HG02884 (cell line): ENCODE measurements around the gene HPF1.
"Not testable (repeated sequence)": the region's sequence is repeated elsewhere in the genome, so short reads cannot be mapped to it uniquely, and the experiment has no call there.

Experiments
- ATAC-seq: cut with Tn5 transposase; IDR thresholded peaks from one replicate; pipeline ENCODE4 v1.9.1; 2021; ENCODE audit warnings: mild to moderate bottlenecking, moderate library complexity; ENCODE audit not compliant: unreplicated experiment

HPF1 gene

DNA sequence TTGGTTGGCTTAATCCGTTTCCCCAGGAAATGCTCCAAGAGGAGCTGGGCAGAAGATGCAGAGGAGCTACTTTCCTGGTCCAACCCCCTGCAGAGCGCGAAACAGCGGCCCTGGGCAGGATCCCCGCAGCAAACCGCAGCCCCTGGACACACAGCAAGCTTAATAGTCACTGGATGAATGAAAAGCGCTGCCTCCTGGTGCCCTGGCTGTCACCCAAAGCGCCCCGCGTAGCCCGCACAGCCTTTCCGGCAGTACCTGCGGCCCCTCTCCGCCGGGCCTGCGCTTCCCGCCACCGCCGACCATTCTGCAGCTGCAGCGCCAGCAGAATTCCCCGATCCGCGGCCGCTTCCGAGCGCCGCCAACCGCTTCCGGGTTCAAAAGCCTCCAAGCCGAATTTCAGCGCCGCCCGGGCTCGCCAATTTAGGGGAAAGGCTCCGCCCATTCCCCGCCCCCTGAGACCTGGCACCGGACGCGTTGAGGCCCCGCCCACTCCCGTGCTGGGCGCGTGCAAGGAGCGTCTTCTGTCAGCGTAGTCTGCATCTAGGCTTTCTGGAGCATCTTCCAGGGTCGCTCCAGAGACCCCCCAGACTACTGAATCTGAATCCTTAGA lies at the start of gene HPF1:
Gene HPF1 (minus strand): TSS at position 370 of the 610 bp plus-strand sequence. CDS start 67 bp downstream, at position 303.
- ATAC-seq: peak; percentile 92

DNA sequence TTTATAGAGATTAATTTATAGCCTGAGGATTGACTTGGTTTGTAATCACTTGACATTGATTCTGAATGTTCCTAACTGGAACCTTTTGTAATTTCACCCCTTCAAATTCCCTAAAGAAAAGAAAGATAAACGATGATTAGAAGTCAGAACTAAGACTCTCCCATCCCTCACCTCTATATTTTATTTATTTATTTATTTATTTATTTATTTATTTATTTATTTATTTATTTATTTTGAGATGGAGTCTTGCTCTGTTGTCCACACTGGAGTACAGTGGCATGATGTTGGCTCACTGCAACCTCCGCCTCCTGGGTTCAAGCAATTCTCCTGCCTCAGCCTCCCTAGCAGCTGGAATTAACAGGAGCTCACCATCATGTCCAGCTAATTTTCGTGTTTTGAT lies 49.0 kb upstream of the HPF1 start:
- ATAC-seq: not testable (repeated sequence)

DNA sequence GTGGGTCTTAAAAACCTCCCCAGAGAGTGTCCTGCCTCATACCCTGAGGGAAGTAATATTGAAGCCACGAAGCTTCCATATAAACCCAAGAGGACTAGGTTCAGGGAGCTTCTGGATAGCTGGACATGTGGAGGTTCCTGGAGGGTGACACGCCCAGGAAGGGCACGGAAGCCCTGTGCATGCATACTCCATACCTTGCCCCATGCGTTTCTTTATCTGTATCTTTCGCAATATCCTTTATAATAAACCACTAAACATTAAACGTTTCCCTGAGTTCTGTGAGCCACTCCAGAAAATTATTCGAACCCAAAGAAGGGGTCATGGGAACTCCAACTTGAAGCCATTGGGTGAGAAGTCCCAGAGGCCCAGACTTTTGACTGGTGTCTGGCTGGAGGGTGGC lies 45.7 kb upstream of the HPF1 start:
- ATAC-seq: no peak

DNA sequence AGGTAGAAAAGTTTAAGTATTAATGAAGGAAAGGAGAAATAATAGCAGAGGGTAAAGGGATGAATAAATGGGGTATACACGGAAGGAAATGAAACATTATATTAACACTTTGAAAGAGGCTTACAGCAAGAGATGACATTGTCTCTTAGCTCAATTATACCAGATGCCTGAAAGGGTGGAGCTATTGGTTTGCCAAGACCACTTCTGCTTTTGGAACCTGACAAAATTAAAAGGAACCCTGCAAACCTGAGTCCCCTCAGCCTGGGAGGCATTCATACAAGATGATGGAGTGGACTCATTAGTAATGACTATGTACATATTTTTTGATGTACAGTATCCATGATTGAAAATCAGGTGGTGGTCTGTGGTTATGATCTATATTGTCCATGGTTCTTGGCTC lies 45.1 kb upstream of the HPF1 start:
- no peak for ATAC-seq

DNA sequence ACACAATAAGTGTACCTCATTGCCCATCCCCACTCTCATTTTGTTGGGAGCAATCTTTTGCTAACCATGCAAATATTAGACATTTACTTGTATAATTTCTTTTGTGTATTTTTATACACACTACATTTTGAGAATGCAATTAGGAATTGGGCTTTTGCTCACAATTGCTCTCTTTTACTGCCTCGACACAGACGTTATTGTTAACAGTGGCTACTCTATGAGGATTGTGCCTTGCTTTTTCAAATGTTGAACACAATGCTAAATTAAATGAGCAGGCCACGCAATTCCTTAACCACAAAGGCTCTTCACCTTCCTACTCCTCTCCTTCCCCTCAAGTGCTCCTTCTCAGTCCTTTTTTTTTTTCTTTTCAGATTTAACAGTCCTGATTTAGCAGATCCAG lies 42.8 kb upstream of the HPF1 start:
- no peak for ATAC-seq

DNA sequence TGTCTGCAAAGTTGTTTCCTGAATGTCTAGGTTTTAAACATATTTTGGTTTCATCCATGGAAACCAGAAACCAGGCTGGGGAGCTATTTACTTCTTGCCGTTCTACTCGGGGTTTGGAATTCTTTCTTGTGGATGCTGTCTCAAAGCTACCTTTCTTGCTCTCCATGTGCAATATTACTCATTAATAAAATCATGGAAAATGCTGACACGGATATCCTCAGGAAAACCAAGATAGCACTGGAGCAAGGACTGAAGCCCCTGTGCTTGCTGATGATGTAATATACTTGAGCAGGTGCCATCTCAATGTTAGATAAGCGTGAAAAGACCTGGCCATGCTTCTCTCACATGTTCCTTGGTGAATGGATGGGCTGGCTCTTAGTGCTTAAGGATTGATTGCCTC lies 41.5 kb upstream of the HPF1 start:
- no peak for ATAC-seq

DNA sequence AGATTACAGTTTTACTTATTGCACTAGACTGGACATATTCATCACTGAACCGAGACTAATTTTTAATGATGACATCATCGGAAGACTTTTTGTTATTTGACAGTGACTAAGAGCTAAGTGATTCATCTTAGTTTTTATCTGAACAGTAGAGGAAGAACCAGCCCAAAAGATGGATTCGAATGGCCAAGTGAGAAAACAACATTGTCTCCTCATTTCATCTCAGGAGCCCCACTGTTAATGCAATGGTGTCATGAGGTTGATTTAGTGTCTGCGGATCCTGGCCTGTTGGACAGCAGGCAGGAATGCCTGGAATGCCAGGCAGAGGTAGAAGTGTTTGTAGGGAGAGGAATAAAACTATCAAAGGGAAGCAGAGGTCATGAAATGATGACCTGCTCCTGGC lies 37.8 kb upstream of the HPF1 start:
- ATAC-seq: no peak

DNA sequence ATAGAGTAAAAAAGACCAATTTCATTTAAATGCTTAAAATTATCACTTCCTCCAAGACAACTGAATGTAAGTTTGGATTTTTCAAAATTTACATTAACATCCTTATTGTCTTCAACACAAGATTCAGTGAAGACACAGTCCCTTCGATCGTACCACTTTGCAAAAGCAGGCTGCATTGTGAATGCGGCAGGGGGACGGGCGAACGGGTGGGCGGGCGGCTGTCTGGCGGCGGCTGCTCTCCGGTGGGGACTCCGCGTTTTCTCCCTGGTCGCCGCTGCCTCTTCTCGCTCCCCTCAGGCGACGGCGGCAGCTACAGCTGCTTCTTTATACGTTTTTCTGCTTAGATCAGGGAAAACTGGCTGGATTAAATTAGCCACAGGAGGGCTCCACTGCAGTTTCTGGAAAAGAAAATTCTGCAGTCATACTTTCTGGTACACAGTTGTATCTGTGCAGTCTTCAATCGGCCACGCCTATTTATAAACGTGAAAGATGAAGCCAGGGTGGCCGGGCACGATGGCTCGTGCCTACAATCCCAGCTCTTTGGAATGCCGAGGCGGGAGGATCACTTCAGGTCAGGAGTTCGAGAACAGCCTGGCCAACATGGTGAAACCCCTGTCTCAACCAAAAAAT lies 33.9 kb upstream of the HPF1 start:
- ATAC-seq: no peak

DNA sequence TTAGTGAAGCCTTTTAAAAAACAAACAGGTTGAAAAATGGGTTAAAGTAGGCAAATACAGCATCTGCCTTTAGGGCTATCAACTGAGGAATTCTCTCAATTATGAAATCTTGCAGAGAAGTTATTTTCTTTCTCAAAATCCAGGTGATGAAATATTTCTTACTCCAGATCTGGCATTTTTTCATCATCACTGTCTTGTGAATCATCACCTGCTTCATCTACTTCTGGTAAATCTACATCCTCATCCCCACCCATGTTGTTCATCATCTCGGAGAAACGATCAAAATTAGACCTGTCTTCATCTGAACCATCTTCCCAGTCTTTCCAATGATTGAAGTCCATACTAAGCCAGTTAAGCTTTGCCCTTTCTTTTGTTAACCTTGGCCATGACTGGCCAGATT lies 33.3 kb upstream of the HPF1 start:
- ATAC-seq: no peak

DNA sequence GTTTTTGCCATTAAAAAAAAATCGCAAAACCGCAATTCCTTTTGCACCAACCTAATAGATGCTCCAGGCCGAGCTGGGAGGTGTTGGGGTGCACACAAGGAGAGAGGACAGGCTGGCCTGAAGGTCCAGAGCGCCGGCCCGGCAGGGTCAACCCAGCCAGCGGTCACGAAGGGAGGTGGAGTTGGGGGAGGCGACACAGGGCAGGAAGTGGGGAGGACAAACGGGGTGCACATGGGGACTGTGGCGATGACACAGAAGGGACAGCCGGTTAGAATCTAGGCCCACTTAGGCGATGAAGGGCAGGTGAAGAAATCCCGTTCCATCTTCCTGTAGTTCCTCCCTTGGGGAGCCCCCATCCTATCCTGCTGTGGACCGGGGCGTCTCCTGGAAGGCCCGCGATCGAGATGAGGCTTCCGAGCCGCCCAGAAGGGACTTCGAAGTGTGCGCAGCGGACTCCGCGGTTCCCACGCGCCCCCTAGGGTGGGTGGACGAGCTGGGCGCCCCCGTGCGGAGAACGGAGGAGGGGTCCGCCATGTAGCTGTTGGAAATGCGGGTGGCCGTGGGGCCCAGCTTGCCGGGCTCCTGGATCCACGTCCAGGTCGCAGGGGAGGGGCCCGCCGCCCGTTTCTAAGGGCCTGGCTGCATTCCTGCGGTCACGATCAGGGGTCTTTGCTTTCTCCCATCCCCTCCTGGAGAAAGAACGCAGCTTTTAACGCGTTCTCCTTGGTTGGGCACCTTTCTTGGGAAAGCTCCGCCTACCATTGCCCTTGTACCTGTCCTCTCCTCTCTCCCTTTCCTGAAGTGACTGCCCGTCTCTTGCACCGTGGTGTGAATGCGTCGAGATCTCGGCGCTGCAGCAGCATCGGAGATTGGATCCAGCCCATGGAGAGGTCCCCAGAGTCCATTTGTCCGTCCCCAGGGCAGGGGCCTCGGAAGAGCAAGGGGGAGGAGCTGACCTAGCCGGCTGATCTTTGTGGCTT lies 17.0 kb upstream of the HPF1 start:
- no peak for ATAC-seq

DNA sequence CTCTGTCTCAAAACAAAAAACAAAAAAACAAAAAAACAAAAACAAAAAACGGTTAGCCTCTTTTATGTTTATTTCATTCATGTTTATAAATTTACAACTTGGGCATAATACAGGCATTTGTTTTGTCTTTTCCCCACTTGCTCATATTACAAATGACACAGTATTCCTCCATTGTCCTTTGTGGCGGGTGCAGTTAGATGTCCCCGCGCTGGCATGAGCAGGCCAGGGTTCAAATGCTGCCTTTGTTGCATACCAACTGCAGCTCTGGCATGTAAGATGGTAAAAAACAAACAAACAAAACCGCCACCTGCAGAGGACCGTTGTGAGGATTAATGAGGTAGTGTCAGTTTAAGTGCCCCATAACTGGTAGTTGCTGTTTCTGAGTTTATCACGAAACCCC lies 16.1 kb upstream of the HPF1 start:
- no peak for ATAC-seq

DNA sequence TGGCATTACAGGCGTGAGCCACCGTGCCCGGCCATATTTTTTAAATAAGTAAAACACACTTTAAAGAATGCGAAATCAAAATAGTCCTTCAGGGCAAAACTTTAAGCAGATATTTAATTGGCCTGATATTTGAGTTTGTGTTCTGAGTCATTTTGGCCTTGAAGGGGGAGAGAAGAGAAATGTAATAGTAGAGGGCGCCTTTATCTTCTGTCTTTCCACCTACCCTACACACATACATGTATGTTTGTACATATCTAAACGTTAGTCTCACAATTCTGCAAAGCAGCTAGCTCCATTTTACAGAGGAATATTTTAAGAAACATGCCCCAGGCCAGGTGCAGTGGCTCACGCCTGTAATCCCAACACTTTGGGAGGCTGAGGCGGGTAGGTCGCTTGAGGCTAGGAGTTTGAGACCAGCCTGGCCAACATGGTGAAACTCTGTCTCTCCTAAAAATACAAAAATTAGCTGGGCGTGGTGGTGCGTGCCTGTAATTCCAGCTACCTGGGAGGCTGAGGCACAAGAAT lies 13.9 kb upstream of the HPF1 start:
- not testable (repeated sequence) for ATAC-seq

DNA sequence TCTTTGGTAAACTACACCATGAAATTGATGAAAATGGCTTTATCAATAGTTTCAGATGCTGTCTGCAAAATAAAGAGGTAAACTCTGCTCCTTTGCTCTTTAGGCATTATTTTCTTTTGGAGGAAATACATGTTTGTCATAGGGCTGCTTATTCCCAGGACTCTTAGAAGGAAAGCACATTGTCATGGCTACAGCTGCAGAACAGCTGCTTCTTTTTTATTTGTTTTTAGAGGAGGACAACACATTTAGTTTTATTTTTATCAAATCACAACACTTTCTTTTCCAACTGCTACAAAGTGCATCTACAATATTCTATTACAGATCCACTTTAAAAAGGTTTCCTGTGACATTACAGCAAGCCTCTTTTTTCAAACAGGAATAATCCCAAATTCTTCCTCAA lies 12.7 kb upstream of the HPF1 start:
- ATAC-seq: no peak

DNA sequence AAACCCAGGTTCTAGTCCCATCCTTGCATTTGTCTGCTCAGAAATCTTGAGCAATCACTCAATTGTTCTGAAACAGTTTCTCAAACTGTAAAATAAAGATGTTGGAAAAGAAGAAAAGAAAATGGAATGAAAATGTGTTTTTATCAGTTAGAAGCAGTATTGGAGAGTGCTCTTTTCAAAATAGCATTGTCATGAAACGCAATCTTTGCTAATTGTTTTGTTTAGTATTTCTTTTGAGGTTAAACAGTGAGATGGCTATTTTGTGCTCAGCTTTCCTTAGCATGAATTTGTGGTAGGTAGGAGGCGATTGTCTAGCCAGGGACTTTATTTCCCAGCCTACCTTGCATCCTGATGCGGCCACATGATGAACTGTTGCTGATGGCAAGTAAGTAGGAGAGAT lies 10.6 kb upstream of the HPF1 start:
- no peak for ATAC-seq

DNA sequence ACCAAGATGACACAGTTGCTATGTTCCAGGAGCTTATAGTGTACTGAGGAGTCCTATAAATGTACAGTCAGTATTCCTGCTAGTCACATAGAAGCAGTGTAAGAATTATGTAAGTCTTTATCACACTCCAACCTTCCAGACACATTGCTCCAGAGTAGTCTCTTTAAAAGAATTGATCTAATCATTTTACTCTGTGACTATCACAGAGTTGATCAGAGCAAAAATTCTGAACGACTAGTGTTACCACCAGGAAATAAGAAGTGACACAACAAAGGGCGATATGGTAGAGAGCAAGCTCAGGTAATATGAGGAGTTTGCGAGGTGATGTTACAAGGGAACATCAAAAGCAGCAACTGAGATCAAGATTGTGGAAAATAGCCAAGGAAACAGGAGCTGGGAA lies 9.0 kb upstream of the HPF1 start:
- ATAC-seq: no peak

DNA sequence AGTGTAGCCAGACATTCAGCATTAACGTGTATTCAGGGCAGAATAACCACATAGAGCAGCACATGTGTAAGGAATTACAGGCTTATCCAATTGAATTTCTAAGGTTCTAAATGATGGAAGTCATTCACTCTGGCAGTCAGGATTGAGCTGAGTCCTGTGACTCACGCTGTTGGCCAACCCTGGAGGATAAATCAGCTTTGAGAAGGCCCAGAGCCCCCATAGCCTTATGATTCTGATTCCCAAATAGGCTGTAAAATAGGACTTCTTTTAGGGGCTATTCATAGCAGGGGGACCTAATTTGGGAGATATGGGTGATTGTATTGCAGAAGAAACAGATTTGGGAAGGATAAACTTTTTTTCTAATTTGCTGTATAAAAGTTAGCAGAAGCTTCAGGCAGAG lies 8.1 kb upstream of the HPF1 start:
- ATAC-seq: no peak

DNA sequence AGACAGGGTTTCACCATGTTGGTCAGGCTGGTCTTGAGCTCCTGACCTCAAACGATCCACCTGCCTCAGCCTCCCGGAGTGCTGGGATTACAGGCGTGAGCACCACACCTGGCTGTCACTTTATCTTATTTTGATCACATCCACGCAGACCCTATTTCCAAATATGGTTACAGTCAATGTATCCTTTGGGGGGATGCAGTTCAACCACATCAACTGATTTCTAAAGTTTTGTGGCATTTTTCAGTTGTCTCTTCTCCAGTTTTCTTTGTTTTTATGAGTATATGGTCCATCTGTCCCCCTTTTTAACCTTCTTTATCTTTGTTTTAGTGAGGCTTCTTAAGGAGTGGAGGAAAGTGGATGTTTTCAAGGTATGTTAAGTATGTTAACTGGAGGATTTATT lies 4.1 kb upstream of the HPF1 start:
- no peak for ATAC-seq

DNA sequence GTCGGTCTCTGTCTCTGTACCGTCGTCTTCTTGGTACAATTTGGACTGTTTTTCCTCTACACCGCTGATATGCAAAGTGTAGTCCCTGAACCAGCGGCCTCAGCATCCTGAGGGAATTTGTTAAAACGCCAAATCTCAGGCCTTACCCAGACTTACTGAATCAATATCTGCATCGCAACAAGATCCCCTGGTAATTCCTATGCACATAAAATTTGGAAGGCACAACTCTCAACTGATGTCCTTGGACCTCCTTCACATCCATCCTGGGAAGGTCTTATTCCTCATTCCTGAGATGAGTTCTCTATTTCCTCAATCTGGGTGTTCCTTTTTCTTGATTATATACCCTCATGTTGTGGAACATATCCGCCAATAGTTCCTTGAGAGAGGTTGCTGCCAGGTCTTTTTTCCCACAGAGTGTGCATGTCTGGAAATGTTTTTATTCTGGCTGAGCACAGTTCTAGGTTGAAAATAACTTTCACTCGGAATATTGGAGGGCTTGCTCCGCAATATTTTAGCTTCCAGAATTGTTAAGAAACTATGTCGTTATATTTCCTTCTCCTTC lies 738 bp upstream of the HPF1 start:
- no peak for ATAC-seq

DNA sequence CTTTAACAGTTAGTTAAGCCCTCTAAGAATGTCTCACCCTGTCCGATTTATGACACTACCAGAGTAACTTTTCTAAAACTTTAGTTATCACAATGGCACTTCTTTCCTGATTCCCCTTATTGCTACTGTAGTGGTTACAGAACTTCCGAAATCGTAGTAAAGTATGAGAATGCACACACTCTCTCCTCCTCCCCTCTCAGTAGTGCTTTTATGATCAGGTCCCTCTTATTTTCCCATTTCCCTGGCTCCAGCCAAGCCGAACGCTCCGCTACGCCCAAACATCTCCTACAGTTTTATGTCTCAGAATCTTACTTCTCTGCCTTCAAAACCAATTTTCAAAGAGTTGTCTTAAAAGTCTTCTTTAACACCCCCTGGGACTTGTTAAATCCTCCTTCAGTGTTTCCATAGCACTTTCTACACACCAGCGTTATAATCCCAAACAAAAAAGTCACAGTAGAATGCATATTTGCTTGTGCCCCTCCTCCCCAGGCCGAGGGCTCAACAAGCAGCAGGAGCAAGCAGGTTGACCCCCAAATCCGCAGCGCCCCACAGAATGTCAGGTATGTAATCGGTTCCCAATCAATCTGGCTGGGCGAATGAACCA lies 671 bp downstream of the HPF1 start:
- ATAC-seq: peak; percentile 13

DNA sequence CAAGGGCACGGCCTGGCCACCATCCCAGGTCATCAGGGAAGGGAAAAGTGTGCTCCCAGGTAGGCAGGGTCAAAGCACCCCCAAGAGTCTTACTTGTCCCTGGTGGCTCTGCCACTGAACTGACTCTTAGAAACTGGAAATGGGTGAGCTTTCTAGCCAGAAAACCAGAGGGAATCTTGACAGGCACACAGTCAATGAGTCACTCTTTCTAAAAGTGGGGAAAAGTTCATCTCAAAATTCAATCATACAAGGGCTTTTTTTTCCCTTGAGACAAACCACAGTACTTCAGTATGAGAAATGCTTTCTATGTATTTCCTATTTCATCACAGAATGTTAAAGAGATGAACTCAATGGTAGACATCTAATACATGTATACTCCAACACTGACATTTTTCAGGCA lies 12.5 kb downstream of the HPF1 start:
- ATAC-seq: no peak

DNA sequence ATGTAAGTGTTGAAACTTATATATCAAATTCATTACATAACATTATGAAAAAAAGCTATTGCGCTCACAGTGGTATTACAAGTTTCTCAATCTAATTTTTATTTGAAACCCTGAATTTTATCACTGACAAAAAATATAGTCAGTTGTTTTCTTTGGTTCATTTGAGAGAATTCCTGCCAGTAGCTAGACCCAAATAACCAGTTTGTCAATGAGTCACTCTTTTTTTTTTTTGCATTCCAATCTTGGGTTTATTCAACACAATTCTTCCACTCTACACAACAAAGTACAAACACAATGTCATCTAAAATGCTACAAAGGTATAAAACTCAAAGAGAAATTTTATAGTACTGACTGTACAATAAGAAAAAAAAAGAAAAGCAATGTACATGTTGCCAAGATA lies 13.1 kb downstream of the HPF1 start:
- ATAC-seq: no peak
